RWPE2 (cell line): ENCODE results near the gene CSTF2T.

ENCODE experiments used
- ATAC-seq: fragments of 200-7000 bp; cut with Tn5 transposase; 3 replicates; pipeline ENCODE4 v1.9.1; 2021; ENCODE audit warnings: low read depth
- DNase-seq: peaks from one replicate; pipeline ENCODE4 v3.0.0-alpha.2; 2020; ENCODE audit warnings: low spot score
- H3K27ac ChIP-seq: fragments of 450-650 bp; 2 replicates; pipeline ENCODE4 v1.5.1; 2017; ENCODE audit warnings: mild to moderate bottlenecking; ENCODE audit not compliant: poor library complexity, severe bottlenecking
- H3K27me3 ChIP-seq: fragments of 250-450 bp; sonication (Bioruptor Pico); 2 replicates; pipeline ENCODE4 v1.5.1; 2021; ENCODE audit warnings: mild to moderate bottlenecking, moderate library complexity; ENCODE audit not compliant: insufficient read depth, poor library complexity, severe bottlenecking
- H3K36me3 ChIP-seq: fragments of 250-450 bp; sonication (Bioruptor Pico); 2 replicates; pipeline ENCODE4 v1.5.1; 2020; ENCODE audit warnings: low read depth, mild to moderate bottlenecking, moderate library complexity
- H3K4me1 ChIP-seq: fragments of 250-450 bp; sonication (Bioruptor Pico); 2 replicates; pipeline ENCODE4 v1.5.1; 2021; ENCODE audit warnings: mild to moderate bottlenecking, moderate library complexity; ENCODE audit not compliant: insufficient read depth, poor library complexity, severe bottlenecking
- H3K4me3 ChIP-seq: fragments of 250-450 bp; sonication (Bioruptor Pico); 2 replicates; pipeline ENCODE4 v1.5.1; 2021; ENCODE audit warnings: mild to moderate bottlenecking, moderate library complexity; ENCODE audit not compliant: severe bottlenecking
- H3K9me3 ChIP-seq: fragments of 250-450 bp; sonication (Bioruptor Pico); 2 replicates; pipeline ENCODE4 v1.5.1; 2021; ENCODE audit warnings: mild to moderate bottlenecking, moderate library complexity; ENCODE audit not compliant: severe bottlenecking
- CTCF ChIP-seq: fragments of 450-650 bp; IDR thresholded peaks from one replicate; pipeline ENCODE4 v1.5.1; 2017; ENCODE audit warnings: mild to moderate bottlenecking, moderate library complexity; ENCODE audit not compliant: poor library complexity, severe bottlenecking

CSTF2T gene

GRCh38 chr10:51667678-51668335 is 31.6 kb downstream of the CSTF2T start:
- Histone ChIP-seq H3K9me3 (peaks cover 4% of the 10 kb centered on the region), H3K4me1 (no peaks in the 10 kb centered on the region), H3K4me3 (no peak overlapping the region), H3K36me3 (no peaks in the 10 kb centered on the region), H3K27me3 (no peaks in the 10 kb centered on the region), H3K27ac (no peak overlapping the region)
- ATAC-seq, result no peak
- no peak for DNase-seq
- no peak for TF ChIP-seq CTCF

- no peak overlapping the region for H3K4me3 ChIP-seq
- H3K36me3 ChIP-seq, result no peaks in the 10 kb centered on the region
- no peaks in the 10 kb centered on the region for H3K9me3 ChIP-seq
- no peak for TF ChIP-seq CTCF
- H3K27ac ChIP-seq, result no peak overlapping the region
- no peak for DNase-seq
- no peaks in the 10 kb centered on the region for H3K27me3 ChIP-seq
- no peaks in the 10 kb centered on the region for H3K4me1 ChIP-seq
- no peak for ATAC-seq
Observed at GRCh38 chr10:51666456-51666855, 32.9 kb downstream of the CSTF2T start.

GRCh38 chr10:51663086-51663485 is 36.3 kb downstream of the CSTF2T start:
- H3K27ac ChIP-seq, result no peak overlapping the region
- no peak for DNase-seq
- H3K27me3 ChIP-seq, result no peaks in the 10 kb centered on the region
- TF ChIP-seq CTCF, result no peak
- H3K4me1 ChIP-seq, result no peaks in the 10 kb centered on the region
- H3K9me3 ChIP-seq, result no peaks in the 10 kb centered on the region
- no peak for ATAC-seq
- H3K36me3 ChIP-seq, result no peaks in the 10 kb centered on the region
- no peak overlapping the region for H3K4me3 ChIP-seq

DNA sequence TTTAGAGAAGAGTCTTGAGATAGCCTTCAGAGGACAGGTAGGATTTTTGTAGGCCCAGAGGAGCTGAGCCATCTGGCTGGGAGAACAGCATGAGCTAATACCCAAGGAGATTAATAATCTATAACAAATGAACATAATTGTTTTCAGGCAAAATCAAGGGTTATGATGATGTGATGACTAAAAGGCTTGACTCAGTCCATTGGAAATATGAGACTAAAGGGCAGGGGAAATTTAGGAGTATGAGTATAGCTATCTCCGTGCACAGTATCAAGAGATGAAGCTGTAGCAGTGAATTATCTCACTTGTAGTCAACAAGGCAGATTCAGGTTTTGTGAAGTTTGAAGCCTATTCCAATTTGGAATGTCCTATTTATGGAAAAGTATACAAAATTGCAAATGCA is 40.1 kb downstream of the CSTF2T start:
- ATAC-seq (no peak), DNase-seq (no peak)
- TF ChIP-seq CTCF, result no peak
- no peaks in the 10 kb centered on the region for H3K9me3 ChIP-seq
- H3K4me3 ChIP-seq, result no peak overlapping the region
- H3K27ac ChIP-seq, result no peak overlapping the region
- H3K27me3 ChIP-seq, result no peaks in the 10 kb centered on the region
- no peaks in the 10 kb centered on the region for H3K36me3 ChIP-seq
- no peaks in the 10 kb centered on the region for H3K4me1 ChIP-seq

- Histone ChIP-seq H3K9me3 (no peaks in the 10 kb centered on the region), H3K4me1 (no peaks in the 10 kb centered on the region), H3K27me3 (no peaks in the 10 kb centered on the region), H3K36me3 (no peaks in the 10 kb centered on the region), H3K4me3 (no peak overlapping the region), H3K27ac (no peak overlapping the region)
- no peak for TF ChIP-seq CTCF
- ATAC-seq, result no peak
- DNase-seq, result no peak
Observed at GRCh38 chr10:51658000-51658399, 41.4 kb downstream of the CSTF2T start.
